HG03520 (cell line): ENCODE measurements around the gene ANTXR2.
"Not testable (repeated sequence)": the region's sequence is repeated elsewhere in the genome, so short reads cannot be mapped to it uniquely, and the experiment has no call there.

ENCODE experiments used
- ATAC-seq: cut with Tn5 transposase; IDR thresholded peaks from one replicate; pipeline ENCODE4 v1.9.1; 2021; ENCODE audit warnings: mild to moderate bottlenecking, moderate library complexity; ENCODE audit not compliant: unreplicated experiment

Gene ANTXR2

GRCh38 chr4:80026100-80026499 lies 46.9 kb downstream of the ANTXR2 start:
- ATAC-seq: no peak

GRCh38 chr4:80024335-80024734 lies 48.7 kb downstream of the ANTXR2 start:
- no peak for ATAC-seq

GRCh38 chr4:80022282-80022681 lies 50.7 kb downstream of the ANTXR2 start:
- ATAC-seq: no peak

GRCh38 chr4:80017125-80017854 lies 55.7 kb downstream of the ANTXR2 start:
- ATAC-seq: peak; percentile 60

GRCh38 chr4:80016506-80016905 lies 56.5 kb downstream of the ANTXR2 start:
- ATAC-seq: no peak

- no peak for ATAC-seq
Measured at GRCh38 chr4:80015407-80016189, 57.4 kb downstream of the ANTXR2 start.

GRCh38 chr4:80014531-80014930 lies 58.5 kb downstream of the ANTXR2 start:
- ATAC-seq: no peak

GRCh38 chr4:80012291-80012690 lies 60.7 kb downstream of the ANTXR2 start:
- ATAC-seq: no peak

GRCh38 chr4:80011636-80012236 lies 61.3 kb downstream of the ANTXR2 start:
- ATAC-seq: no peak

- no peak for ATAC-seq
Measured at GRCh38 chr4:80010316-80010715, 62.7 kb downstream of the ANTXR2 start.

GRCh38 chr4:80009806-80010205 lies 63.2 kb downstream of the ANTXR2 start:
- ATAC-seq: no peak

GRCh38 chr4:80008971-80009370 lies 64.1 kb downstream of the ANTXR2 start:
- no peak for ATAC-seq

- no peak for ATAC-seq
Measured at GRCh38 chr4:80008351-80008750, 64.7 kb downstream of the ANTXR2 start.

GRCh38 chr4:80007745-80008149 lies 65.3 kb downstream of the ANTXR2 start:
- ATAC-seq: peak; percentile 82

- no peak for ATAC-seq
Measured at GRCh38 chr4:80006935-80007744, 65.9 kb downstream of the ANTXR2 start.

GRCh38 chr4:80005863-80006262 lies 67.2 kb downstream of the ANTXR2 start:
- ATAC-seq: no peak

- no peak for ATAC-seq
Measured at GRCh38 chr4:80004319-80004718, 68.7 kb downstream of the ANTXR2 start.

GRCh38 chr4:80002559-80002958 lies 70.5 kb downstream of the ANTXR2 start:
- ATAC-seq: not testable (repeated sequence)

GRCh38 chr4:79999048-79999447 lies 74.0 kb downstream of the ANTXR2 start:
- ATAC-seq: not testable (repeated sequence)

- ATAC-seq: no peak
Measured at GRCh38 chr4:79998201-79998600, 74.8 kb downstream of the ANTXR2 start.

GRCh38 chr4:79996851-79997250 lies 76.2 kb downstream of the ANTXR2 start:
- no peak for ATAC-seq
